ENCODE measurements around the gene CALD1.

Gene CALD1

DNA sequence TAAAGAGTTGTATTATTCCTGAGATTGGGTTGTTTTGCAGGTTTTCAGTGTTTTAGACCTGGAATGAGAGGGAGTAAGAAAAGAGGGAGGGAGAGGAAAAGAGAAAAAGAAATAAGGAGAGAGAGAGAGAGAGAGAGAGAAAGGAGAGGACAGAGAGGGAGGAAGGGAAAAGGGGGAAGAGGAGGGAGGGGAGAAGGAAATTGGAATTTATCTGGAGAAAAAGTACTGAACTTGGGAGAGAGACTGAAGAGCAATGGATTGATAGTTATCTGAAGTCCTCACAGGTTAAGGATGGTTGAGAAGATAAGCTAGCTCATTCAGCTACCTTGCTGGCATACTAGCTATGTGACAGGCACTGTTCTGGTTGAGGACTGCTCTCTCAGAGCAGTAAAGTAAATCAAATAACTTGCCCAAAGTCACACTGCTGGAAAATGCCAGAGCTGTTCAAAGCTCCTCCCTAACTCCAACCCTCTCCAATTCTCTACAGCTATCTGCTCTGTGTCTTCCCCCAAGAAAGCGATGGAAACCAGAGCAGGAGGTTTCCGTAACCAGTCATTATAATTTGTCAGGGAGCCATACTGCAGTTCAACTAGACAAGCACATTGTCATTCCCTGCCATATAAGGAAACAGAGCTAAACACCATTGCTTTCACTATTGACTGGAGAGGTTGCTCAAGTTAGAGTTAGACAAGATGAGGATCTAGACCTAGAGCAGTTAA is 10.7 kb downstream of the CALD1 start:
- DNase-seq = no peak

DNA sequence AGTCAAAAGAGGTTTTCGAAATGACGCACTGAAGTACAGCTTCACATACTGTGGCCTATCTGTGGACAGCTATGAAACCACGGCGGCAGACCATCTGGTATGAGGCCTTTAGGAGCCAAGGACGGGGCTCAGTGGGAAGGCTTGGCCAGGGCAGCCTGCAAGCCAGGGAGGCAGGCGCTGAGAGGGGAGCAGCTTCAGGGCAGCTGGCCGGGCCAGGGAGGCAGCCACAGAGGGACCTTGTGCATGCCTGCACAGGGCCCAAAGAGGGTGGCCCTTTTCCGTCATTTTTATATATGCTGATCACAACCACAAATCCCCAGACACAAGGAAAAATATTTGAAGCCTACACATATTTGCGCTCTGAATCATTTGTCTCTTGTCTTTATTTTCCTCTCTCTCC is 13.5 kb downstream of the CALD1 start:
- DNase-seq = no peak

DNA sequence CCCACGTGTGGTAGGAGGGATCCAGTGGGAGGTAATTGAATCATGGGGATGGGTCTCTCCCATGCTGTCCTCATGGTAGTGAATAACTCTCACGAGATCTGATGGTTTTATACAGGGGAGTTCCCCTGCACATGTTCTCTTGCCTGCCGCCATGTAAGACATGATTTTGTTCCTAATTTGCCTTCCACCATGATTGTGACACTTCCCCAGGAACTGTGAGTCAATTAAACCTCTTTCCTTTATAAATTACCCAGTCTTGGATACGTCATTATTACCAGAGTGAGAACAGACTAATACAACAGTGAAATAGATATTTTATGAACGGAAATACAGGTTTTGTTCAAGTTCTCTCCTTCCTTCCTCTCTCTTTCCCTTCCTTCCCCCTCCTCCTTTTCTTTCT is 15.8 kb downstream of the CALD1 start:
- no peak for DNase-seq

DNA sequence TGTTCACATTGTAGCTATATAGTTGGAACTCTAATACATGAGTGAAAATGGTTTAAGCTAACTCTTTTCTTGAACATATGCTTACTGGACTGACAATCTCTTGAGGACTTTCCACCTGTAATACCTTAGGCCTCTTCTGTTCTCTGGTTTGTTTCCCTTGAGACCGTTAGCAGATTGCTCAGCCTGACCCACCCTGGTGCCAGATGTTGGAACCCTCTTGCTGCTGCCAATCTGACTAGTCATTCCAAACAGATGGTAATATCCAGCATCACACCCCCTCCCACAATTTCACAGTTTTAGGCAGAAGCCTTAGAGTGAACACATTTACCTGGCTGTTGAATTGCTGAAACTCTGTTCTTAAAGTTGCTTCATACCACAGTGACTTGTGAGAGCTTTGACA is 18.7 kb downstream of the CALD1 start:
- DNase-seq = no peak

DNA sequence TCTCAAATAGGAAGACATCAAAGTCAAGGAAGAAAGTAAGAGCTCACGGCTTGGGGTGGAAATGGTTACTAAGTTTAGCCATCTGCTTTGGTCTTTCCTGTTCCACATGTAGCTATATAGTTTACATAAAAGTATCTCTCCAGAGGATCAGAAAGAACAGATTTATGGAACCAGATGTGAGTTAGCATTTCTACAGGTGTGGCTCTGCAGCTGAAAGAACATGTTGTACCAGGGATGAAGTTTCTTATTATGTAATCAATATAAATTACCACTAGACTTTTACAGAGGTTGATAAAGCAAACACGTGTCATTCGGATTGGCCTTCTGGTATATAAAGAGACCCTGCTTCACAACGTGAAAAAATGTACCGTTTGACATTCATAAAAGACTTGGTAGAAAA is 19.9 kb downstream of the CALD1 start:
- DNase-seq = no peak

DNA sequence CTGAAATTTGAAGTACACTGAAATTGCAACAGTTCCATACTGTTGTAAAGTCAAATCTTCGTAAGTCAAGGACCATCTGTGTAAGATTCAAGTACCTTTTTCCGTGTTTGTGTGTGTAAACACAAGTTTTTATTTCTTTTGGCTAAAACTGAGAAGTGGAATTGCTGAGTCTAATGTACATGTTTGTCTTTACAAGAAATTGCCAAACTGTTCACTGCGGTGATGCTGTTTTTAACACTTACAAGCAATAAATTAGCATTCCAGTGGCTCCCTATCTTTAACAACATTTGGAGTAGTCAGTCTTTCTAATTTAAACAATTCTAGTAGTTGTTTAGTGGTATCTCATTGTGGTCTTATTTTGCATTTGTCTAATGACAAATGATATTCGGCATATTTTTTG is 23.3 kb downstream of the CALD1 start:
- DNase-seq = no peak

DNA sequence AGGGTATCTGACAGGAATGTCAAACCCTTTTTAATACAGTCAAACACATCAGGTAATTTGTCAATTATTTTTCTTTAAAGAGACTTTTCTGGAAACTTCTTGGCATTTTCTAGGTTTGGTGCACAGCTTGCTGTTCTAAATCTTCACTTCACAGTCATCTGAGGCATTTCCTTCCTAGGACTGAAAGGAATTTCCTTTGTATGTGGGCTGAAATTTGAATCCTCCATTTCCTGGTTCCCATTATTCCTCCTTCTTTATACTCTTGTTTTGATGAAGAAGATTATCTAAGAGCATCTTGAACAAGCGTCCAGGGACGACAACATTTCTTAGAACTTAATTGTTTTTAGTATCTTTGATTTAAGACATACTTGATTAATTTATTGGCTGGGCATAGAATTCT is 24.9 kb downstream of the CALD1 start:
- DNase-seq = no peak

DNA sequence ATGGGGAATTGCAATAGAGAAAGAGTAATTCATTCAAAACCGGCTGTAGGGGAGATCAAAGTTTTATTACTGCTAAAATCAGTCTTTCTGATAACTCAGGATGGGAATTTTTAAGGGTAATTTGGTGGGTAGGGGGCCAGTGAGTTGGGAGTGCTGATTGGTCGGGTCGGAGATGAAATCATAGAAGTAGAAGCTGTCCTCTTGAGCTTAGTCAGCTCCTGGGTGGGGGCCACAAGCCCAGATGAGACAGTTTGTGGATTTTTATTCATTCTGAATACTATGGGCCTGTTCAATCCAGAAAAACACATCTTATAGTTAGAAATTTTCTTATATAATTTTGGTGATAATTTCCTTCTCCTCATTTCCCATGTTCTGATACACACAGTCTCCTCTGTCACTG is 25.4 kb downstream of the CALD1 start:
- DNase-seq = no peak

DNA sequence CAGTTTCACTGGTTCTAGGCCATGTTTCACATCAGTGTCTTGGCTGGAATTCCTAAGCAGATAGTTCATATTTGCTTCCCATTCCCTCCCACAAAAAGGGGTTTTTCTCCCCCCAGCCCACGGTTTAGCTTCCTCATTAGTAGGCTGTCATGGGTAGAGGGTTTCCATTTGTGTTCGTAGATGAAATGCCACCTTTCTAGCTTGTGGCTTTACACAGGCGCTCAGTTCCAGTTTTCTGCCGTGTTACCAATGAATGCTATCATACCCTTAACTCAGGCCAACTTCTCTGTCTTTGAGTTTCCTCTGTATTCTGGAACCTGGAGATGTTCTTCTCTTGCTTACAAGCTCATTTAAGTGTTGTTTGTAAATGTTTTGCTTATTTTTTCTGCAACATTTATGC is 26.8 kb downstream of the CALD1 start:
- DNase-seq = no peak

DNA sequence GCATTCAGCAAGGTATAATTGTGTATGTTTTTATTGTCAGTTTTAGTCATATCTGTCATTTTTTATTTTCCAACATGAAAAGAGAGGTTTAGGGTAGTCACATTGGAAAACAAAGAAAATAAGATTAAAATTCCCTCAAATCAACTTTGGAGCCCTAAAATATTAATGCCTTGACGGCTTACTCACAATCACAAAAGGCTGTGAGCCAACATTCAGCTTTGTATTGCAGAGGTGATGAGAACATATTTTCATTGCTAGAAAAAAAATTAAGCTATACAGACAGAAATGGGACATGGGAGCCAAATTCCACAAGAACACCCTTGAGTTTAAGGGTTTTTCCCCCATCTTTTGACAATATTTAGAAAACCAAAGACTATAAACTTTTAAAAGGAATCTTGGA is 30.2 kb downstream of the CALD1 start:
- DNase-seq = no peak

DNA sequence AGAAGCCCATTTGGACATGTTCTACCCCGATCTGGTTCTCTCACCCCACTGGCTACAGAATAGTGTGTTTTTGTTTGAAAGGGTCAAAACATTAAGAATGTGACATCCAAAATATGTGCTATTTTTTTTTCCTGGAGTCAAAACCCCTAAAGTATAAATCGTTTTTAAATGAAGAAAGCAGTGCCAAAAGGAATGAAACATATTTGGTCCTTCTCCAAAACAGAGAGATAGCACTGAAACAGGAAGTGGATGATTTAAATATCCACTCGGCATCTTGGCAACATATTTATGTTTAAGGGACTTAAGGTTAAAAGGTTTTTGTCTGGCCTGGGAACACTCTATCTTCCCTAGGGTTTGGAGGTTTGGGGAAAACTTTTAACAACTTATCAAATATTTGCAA is 32.3 kb downstream of the CALD1 start:
- DNase-seq = no peak

DNA sequence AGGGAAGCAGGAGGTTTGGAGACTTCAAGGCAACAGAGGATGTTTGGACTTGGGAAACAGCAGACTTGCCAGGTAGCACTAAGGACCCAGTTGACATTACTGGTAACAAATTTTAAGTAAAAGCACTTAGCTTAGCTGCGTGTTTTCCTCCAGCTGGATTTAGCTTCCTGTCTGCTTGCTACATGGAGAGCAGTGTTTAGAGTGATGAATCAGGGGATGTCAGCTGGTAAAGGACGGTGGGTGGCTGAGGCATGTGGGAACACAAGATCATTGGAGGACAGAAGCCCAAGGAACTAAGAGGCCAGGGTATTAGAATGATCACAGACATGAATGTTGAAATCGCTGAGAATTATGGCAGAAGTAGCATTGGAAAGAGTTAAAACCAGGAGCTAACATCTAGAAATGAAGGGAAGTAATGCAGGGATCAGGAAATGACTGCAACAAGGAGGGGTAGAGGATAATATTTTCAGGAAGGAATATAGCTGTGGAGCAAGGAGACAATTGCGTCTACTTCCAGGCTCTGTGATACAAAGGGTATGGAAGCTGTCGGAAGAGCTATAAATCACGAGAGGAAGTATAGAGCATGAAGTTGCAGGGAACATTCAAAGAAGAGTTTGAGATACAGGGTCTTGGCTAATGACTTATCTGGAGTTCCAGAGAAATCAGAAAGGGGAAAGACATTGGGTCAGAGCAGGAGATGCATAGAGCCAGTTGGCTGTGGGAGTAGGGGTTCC is 34.4 kb downstream of the CALD1 start:
- DNase-seq = no peak

DNA sequence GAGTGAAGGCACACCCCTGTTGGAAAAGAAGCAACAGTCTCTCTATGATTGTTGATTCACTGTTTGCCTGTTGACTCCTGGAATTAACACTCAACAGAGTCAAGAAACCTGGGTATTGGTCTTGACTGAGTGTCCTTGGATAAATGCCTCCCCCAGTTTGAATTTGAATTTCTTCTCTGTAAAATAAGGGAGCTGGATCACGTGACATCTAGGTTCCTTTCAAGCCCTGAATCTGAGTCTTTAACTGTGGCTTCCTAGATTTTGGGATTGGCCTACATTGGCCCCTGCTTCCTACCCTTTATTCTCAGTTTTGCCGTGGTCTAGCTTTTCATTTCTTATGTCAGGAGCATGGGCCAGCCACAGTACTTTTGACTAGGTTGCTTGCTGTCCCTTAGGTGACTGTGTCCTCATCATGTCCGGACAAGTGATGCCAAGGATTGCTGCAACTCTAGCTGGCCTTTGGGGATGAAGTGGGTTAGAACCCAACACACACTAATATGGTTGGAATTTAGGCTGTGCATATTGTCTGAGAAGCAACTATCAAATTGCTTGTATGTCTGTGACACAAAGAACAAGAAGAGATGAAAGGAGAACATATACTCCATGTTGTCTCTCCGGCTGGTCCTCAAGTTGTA is 35.4 kb downstream of the CALD1 start:
- DNase-seq = no peak

DNA sequence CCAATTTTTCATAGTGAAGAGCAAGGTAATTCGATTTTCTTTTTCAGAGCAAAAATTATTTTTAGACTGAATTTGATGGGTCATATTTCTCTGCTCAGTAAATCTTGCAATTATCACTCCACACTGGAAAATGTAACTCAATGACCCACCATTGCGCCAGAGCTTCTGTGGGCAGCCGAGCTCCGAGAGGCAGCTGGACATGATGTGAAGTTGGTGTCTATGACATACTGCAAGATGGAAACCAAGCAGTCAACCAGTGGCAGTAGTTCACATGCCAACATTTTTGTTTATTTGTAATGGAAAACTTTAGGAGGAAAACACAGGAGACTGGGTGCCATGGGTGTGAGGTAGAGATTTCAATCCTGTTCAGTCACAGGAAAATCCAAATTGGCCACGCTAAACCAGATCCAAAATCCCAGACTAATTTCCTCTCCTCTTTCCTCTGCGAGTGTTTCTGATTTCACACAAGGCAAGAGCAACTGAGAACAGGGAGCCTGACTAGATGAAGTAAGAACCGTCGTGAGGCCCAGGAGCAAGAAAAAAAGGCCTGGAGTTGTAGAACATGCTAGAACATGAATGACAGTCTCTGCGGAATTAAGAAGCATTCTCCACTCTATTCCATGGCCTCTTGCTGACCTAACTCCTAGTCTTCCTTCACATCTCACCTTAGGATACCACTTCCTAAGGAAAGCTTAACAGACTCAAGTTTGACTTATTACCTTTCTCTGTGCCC is 39.3 kb downstream of the CALD1 start:
- no peak for DNase-seq

DNA sequence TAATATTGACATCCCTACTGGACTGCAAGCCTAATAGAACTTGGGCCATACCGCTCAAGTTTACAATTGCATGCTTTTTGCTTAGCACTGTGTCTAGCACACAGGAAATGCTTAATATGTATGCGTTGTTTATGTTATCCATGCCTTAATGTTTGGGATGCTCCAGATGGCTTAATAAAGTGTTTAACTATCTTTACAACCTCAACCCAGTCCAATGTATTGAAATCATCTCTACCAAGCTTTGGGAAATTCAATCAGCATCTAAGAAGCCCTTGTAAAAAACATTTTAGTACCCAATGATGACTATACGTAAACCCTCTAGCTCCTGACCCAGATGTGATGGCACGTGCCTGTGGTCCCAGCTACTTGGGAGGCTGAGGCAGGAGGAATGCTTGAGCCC is 40.0 kb downstream of the CALD1 start:
- no peak for DNase-seq

DNA sequence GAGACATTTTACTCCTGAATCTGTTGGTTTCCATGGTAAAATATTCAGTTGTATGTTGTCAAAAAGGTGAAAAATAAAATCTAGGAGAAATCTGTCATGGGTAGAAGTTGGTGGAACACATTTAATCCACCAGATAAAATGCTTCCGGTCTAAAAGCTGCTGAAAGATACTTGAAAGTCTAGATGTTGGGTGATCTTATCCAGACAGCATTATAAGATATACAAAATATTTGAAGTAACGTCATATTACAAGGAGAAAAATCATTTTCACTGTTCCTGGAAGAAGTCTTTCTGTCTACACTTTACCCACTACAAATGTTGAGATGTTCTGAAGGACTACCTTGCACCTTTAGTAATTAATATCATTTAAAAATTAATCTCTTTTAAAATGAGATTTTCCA is 40.9 kb downstream of the CALD1 start:
- no peak for DNase-seq

DNA sequence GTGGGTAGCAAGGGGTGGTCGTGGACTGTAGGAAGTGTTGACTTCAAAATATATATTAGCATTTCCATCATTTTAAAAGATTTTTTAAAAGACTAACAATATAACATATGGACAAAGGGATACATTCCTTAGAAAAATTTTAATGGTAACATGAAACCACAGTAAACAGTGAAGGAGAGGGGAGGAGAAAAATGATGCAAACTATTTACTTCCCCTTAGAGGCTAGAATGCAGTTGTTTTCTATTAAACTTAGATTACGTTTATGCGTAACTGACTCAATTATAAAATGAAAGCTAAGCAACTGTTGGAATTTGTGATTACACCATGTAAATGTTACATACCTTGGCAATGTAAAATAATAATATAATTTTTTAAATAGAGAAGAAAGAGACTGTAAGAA is 41.3 kb downstream of the CALD1 start:
- DNase-seq = no peak

DNA sequence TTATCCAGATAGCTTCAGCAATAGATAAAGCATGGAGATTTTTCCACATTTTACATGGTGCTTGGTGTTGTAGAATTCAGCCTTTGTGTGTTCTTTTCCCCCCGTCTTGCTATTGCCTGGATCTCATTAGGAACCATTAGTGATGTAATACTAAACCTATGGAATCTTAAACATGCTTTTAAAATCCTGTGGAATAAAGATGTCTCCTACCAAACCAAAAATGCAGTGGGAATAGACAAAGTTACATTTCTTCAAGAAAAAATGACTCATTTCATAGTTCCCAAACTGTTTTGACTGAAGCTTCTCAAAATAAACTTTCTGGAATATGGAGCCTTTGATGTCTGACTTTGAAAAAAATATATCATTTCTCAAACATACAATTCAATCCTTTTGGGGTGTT is 44.0 kb downstream of the CALD1 start:
- no peak for DNase-seq

DNA sequence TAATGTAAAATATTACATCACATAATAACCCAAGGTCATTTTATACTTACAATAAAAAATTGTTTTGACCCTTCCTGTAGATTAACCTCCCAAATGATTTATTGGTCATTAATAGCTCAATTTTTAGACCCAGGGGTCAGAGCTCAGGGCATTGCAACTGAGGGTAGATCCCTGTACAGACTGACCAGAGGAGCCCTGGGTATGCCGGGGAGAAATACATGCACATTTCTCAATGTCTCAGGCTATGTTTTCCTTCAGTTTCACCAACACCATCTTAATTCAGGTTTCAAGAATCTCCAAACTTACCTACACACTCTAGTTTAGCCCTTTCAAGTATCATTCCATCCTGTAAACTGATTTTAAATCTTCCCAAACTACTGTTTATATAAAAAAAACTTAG is 46.2 kb downstream of the CALD1 start:
- no peak for DNase-seq

DNA sequence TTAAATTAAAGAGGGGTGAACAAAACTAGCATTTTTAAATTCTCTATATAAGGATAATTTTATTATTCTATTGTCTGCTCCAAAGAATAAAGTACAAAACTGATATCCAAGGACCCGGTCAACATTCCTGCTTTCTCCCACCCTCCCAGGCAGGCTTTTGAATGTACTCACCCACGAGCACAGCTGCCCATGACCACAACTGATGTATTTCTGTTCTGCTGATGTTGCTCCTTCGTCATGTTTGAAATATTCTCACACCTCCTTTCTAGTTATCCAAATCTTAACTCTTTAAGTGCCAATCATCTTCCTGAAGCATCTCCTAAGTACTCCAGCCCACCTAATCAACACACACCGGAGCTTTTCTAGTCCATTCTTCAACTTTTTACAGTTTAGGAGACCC is 46.7 kb downstream of the CALD1 start:
- no peak for DNase-seq

DNA sequence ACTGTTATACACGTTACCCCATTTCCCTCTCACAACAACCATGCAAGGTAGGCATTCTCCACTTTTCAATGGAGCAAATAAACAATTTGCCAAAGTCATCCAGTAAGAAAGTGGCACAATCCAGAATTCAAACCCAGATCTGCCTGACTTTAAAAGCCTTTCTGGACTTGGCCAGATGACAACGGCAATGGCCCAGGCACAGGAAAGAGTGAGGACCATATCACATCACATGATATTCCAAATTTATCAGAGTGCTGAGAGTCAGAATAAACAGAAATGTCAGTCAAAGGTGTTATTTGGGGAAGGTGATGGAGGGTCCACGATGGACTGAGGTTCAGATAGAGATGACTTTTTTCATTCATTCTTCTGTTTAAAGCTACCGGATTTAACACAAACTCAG is 48.0 kb downstream of the CALD1 start:
- DNase-seq = no peak

DNA sequence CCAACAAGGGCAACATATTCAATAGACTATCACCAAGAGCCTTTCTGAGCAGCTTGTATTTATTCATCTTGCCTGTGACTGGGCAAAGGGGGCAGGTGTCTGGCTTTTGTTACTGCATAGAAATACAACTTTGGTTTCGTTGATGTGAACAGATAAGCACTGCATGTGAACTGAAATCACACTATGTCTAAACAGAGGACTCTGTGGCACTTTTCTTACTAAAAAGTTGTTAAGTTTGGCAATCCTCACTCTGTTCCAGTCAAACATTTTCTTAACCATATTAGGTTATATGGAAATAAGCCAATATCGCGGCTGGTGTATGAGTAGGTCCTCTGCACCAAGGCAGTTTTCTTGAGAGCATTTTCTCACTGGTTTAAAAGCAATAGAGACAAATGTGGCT is 48.5 kb downstream of the CALD1 start:
- no peak for DNase-seq

DNA sequence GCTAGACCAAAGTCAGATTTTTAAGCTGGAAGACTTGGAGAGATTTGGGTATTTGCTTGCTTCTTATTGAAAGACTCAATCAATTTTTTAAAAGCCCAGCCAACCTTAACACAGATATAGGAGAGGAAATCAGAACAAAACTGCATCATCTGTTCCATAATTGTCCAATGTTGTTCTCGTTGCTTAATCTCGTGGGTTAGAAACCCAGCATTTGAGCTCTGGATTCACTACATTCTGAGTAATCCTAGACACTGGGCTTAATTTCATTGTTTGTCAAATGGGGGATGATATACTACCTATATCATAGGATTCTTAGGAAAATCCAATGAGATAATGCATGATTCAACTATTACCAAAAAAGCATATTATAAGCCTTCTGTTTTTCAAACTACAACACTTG is 48.9 kb downstream of the CALD1 start:
- no peak for DNase-seq

All from NCI-H1105 (cell line).